Endothelial cell of umbilical vein (primary cell): Measurements from ENCODE around the gene EVI2A.
"Not testable (repeated sequence)": the region's sequence is repeated elsewhere in the genome, so short reads cannot be mapped to it uniquely, and the experiment has no call there.

ENCODE experiments used
- EZH2 ChIP-seq: IDR thresholded peaks from 2 replicates; pipeline ENCODE4 v1.6.1; 2012; ENCODE audit warnings: borderline replicate concordance, low read depth, mild to moderate bottlenecking, moderate library complexity, low read length, inconsistent platforms; ENCODE audit not compliant: severe bottlenecking
- FOS ChIP-seq: IDR thresholded peaks from 2 replicates; pipeline ENCODE4 v1.6.1; 2011; ENCODE audit warnings: mild to moderate bottlenecking, low read length, moderate library complexity, borderline replicate concordance; ENCODE audit not compliant: insufficient read depth
- POLR2AphosphoS5 ChIP-seq: IDR thresholded peaks from 2 replicates; pipeline ENCODE4 v1.6.1; 2012; ENCODE audit warnings: low read depth, mild to moderate bottlenecking, control low read depth, low read length, moderate library complexity; ENCODE audit not compliant: insufficient read depth
- TF ChIP-seq, protein P1 (sequence below), 2 donors: IDR thresholded peaks; 1 replicate in 1 of 2; 2 replicates in 1 of 2; pipeline ENCODE4 v1.5.1; 2011; ENCODE audit warnings: low read length in 2 of 2, mild to moderate bottlenecking in 2 of 2, moderate library complexity in 2 of 2, control low read depth in 1 of 2, inconsistent platforms in 1 of 2, low read depth in 1 of 2; ENCODE audit not compliant: insufficient read depth in 1 of 2; ENCODE audit errors: extremely low read depth in 1 of 2
- TF ChIP-seq, protein P2 (sequence below): IDR thresholded peaks from 2 replicates; pipeline ENCODE4 v1.6.1; 2011; ENCODE audit not compliant: insufficient read depth, insufficient read length

DNA sequence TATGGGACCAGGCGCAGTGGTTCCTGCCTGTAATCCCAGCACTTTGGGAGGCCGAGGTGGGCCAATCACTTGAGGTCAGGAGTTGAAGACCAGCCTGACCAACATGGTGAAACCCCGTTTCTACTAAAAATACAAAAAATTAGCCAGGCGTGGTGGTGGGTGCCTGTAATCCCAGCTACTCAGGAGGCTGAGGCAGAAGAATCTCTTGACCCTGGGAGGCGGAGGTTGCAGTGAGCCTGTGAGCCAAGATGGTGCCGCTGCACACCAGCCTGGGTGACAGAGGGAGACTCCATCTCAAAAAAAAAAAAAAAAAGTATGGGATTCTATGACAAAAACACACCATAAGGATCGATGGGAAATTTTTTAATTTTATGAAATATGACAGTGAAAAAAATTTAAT, 9.2 kb downstream of the EVI2A start:
- TF ChIP-seq, protein P1, sequence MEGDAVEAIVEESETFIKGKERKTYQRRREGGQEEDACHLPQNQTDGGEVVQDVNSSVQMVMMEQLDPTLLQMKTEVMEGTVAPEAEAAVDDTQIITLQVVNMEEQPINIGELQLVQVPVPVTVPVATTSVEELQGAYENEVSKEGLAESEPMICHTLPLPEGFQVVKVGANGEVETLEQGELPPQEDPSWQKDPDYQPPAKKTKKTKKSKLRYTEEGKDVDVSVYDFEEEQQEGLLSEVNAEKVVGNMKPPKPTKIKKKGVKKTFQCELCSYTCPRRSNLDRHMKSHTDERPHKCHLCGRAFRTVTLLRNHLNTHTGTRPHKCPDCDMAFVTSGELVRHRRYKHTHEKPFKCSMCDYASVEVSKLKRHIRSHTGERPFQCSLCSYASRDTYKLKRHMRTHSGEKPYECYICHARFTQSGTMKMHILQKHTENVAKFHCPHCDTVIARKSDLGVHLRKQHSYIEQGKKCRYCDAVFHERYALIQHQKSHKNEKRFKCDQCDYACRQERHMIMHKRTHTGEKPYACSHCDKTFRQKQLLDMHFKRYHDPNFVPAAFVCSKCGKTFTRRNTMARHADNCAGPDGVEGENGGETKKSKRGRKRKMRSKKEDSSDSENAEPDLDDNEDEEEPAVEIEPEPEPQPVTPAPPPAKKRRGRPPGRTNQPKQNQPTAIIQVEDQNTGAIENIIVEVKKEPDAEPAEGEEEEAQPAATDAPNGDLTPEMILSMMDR (IDR thresholded peaks at IDR 0.05; ENCODE audit: extremely low read depth in 1 of 2, insufficient read depth in 1 of 2, low read depth in 1 of 2, low read length in 2 of 2): not testable (repeated sequence)
- not testable (repeated sequence) for TF ChIP-seq EZH2, POLR2AphosphoS5, FOS
- TF ChIP-seq, protein P2, sequence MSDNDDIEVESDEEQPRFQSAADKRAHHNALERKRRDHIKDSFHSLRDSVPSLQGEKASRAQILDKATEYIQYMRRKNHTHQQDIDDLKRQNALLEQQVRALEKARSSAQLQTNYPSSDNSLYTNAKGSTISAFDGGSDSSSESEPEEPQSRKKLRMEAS: not testable (repeated sequence)
